ENCODE measurements around the gene TPM4. TPM values are rescaled to one million over a fixed set of nuclear protein-coding genes. Genes with fewer than 3 reads are reported as not detected.

TPM4 gene
- total and polyA plus RNA-seq, 2 of the 8 experiments (the other 6 are each of a cell fraction or from before 2014, with no cell fraction given) = 160 to 359 TPM

DNA sequence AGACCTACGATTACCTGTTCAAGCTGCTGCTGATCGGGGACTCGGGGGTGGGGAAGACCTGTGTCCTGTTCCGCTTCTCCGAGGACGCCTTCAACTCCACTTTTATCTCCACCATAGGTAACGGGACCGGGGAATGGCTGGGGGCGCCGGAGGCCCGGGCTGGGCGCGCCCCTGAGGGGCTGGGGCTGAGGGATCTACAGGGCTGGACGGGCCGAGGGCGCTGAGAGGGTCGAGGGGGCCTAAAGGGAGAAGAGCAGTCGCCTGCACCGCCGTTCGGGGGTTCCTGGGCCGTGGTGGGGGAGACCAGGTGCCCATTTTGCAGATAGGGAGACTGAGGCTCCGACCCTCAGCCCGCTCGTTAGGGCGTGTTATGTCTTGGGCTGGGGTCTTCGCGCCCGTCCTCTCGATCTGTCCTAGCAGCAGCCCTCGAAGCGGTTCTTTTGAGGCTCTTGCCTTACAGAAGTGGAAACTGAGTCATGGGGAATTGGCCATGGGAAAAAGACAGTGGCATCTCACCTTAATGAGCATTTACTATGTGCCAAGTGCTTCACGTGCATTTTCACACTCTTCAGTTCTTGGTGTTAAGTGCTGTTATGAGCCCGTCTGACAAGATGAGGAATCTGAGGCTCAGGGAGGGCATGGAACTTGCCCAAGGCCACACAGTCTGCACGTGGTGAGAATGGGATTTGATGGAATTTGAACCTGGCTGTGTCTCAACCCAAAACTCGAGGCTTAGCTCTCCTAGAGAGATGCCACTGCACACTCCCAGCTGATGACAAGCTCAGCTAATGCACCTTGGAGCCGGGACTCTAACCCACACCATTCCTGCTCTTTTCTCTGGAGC lies 35.8 kb downstream of the TPM4 start (continued):
- TF ChIP-seq, protein P1, sequence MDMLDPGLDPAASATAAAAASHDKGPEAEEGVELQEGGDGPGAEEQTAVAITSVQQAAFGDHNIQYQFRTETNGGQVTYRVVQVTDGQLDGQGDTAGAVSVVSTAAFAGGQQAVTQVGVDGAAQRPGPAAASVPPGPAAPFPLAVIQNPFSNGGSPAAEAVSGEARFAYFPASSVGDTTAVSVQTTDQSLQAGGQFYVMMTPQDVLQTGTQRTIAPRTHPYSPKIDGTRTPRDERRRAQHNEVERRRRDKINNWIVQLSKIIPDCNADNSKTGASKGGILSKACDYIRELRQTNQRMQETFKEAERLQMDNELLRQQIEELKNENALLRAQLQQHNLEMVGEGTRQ (IDR thresholded peaks at IDR 0.05; ENCODE audit: low read length) = no peak
